SU-DHL-6 (cell line): ENCODE results near the gene TRIM2.

Experiments
- H2AFZ ChIP-seq: fragments of 200-600 bp; sonication (generic); 2 replicates; pipeline ENCODE4 v1.6.1; 2014; ENCODE audit warnings: low read depth, mild to moderate bottlenecking, moderate library complexity, mixed read lengths, antibody characterized with exemption, low read length; ENCODE audit not compliant: severe bottlenecking
- H3F3A ChIP-seq: fragments of 200-600 bp; shearing (Covaris generic); 2 replicates; pipeline ENCODE4 v1.6.0; 2016; ENCODE audit warnings: antibody characterized with exemption, mild to moderate bottlenecking; ENCODE audit not compliant: insufficient read depth
- H3K27ac ChIP-seq: fragments of 200-600 bp; sonication (generic); 2 replicates; pipeline ENCODE4 v1.5.1; 2016; ENCODE audit warnings: low read depth, mild to moderate bottlenecking, low read length, moderate library complexity, mixed read lengths
- H3K27me3 ChIP-seq: fragments of 200-600 bp; sonication (generic), shearing (Covaris generic); 2 replicates; pipeline ENCODE4 v1.6.0; 2014; ENCODE audit warnings: mild to moderate bottlenecking, low read length
- H3K36me3 ChIP-seq: fragments of 200-600 bp; sonication (generic); 2 replicates; pipeline ENCODE4 v1.6.1; 2014; ENCODE audit warnings: mild to moderate bottlenecking, low read length, mixed read lengths
- H3K4me2 ChIP-seq: fragments of 300-600, 200-600 bp; shearing (Covaris generic), sonication (generic); 2 replicates; pipeline ENCODE4 v1.6.0; 2014; ENCODE audit warnings: low read length, low read depth, mild to moderate bottlenecking; ENCODE audit not compliant: poor library complexity, severe bottlenecking
- H3K4me3 ChIP-seq: fragments of 200-600 bp; sonication (generic); 2 replicates; pipeline ENCODE4 v1.5.1; 2014; ENCODE audit warnings: antibody characterized with exemption, low read length, mild to moderate bottlenecking, mixed read lengths; ENCODE audit not compliant: insufficient read depth, poor library complexity, severe bottlenecking
- H3K79me2 ChIP-seq: fragments of 200-600 bp; sonication (generic); 2 replicates; pipeline ENCODE4 v1.6.1; 2014; ENCODE audit warnings: mild to moderate bottlenecking, low read length, moderate library complexity; ENCODE audit not compliant: insufficient read depth
- H3K9ac ChIP-seq: fragments of 200-600 bp; sonication (generic); 2 replicates; pipeline ENCODE4 v1.7.0; 2014; ENCODE audit warnings: mild to moderate bottlenecking, low read length
- H3K9me2 ChIP-seq: fragments of 200-600 bp; sonication (generic); replicated peaks from 2 replicates; pipeline ENCODE4 v1.6.1; 2014; ENCODE audit warnings: low read length; ENCODE audit not compliant: insufficient read depth
- H3K9me3 ChIP-seq: fragments of 200-600 bp; sonication (generic); 2 replicates; pipeline ENCODE4 v1.6.1; 2014; ENCODE audit warnings: low read length, mixed read lengths; ENCODE audit not compliant: insufficient read depth
- H4K20me1 ChIP-seq: fragments of 200-600 bp; sonication (generic); 2 replicates; pipeline ENCODE4 v1.6.1; 2014; ENCODE audit warnings: low read depth, mild to moderate bottlenecking, antibody characterized with exemption, low read length, moderate library complexity, mixed read lengths
- CTCF ChIP-seq: fragments of 200-600 bp; sonication (generic); IDR thresholded peaks from one replicate; pipeline ENCODE4 v1.5.1; 2017; ENCODE audit warnings: antibody characterized with exemption, mild to moderate bottlenecking, low read length, moderate library complexity; ENCODE audit not compliant: insufficient read depth, poor library complexity, severe bottlenecking
- EZH2phosphoT487 ChIP-seq: fragments of 200-600 bp; sonication (generic), shearing (Covaris generic); conservative IDR thresholded peaks from 2 replicates; pipeline ENCODE4 v1.6.1; 2018; ENCODE audit warnings: mild to moderate bottlenecking, antibody characterized with exemption, low read length, moderate library complexity, mixed read lengths

The TRIM2 gene

GRCh38 chr4:153371701-153372234, 167.5 kb downstream of the TRIM2 start:
- H3K9me2 ChIP-seq = no peaks in the 10 kb centered on the region
- no peaks in the 10 kb centered on the region for H4K20me1 ChIP-seq
- no peaks in the 10 kb centered on the region for H3K9me3 ChIP-seq
- H3K4me3 ChIP-seq = no peak overlapping the region
- peaks cover 6% of the 10 kb centered on the region; the same call in 1 of the 2 replicates for H3K79me2 ChIP-seq
- peaks cover 56% of the 10 kb centered on the region for H3K36me3 ChIP-seq
- TF ChIP-seq EZH2phosphoT487 = no peak
- no peak overlapping the region for H3K9ac ChIP-seq
- no peak overlapping the region for H3K4me2 ChIP-seq
- no peaks in the 10 kb centered on the region for H3K27me3 ChIP-seq
- H3F3A ChIP-seq = peaks cover 15% of the 10 kb centered on the region
- H2AFZ ChIP-seq = no peak overlapping the region
- no peak overlapping the region for H3K27ac ChIP-seq

GRCh38 chr4:153372967-153373562, 168.8 kb downstream of the TRIM2 start:
- H2AFZ ChIP-seq = no peak overlapping the region
- no peak overlapping the region for H3K4me2 ChIP-seq
- H3K4me3 ChIP-seq = no peak overlapping the region
- no peaks in the 10 kb centered on the region for H3K27me3 ChIP-seq
- no peak for TF ChIP-seq EZH2phosphoT487
- no peak for TF ChIP-seq CTCF
- H3K9me2 ChIP-seq = no peaks in the 10 kb centered on the region
- peaks cover 6% of the 10 kb centered on the region; the same call in 1 of the 2 replicates for H3K79me2 ChIP-seq
- H3F3A ChIP-seq = peaks cover 19% of the 10 kb centered on the region
- H3K27ac ChIP-seq = no peak overlapping the region
- H3K9me3 ChIP-seq = no peaks in the 10 kb centered on the region
- peaks cover 44% of the 10 kb centered on the region for H3K36me3 ChIP-seq
- no peak overlapping the region for H3K9ac ChIP-seq
- H4K20me1 ChIP-seq = no peaks in the 10 kb centered on the region

GRCh38 chr4:153374442-153374841, 170.2 kb downstream of the TRIM2 start:
- peaks cover 33% of the 10 kb centered on the region for H3K36me3 ChIP-seq
- H3K4me3 ChIP-seq = no peak overlapping the region
- H3K27me3 ChIP-seq = no peaks in the 10 kb centered on the region
- no peaks in the 10 kb centered on the region for H3K9me2 ChIP-seq
- H3K9me3 ChIP-seq = no peaks in the 10 kb centered on the region
- no peaks in the 10 kb centered on the region for H4K20me1 ChIP-seq
- H3K79me2 ChIP-seq = peaks cover 6% of the 10 kb centered on the region; the same call in 1 of the 2 replicates
- no peak for TF ChIP-seq EZH2phosphoT487
- TF ChIP-seq CTCF = no peak
- H3K4me2 ChIP-seq = no peak overlapping the region
- no peak overlapping the region for H3K9ac ChIP-seq
- H3K27ac ChIP-seq = no peak overlapping the region
- H2AFZ ChIP-seq = no peak overlapping the region
- H3F3A ChIP-seq = peaks cover 28% of the 10 kb centered on the region

GRCh38 chr4:153375303-153375702, 171.1 kb downstream of the TRIM2 start:
- no peaks in the 10 kb centered on the region for H3K27me3 ChIP-seq
- no peaks in the 10 kb centered on the region for H4K20me1 ChIP-seq
- no peak overlapping the region for H3K4me3 ChIP-seq
- no peak overlapping the region for H2AFZ ChIP-seq
- H3K79me2 ChIP-seq = peaks cover 6% of the 10 kb centered on the region; the same call in 1 of the 2 replicates
- TF ChIP-seq EZH2phosphoT487 (no peak), CTCF (no peak)
- H3K36me3 ChIP-seq = peaks cover 32% of the 10 kb centered on the region
- H3K9ac ChIP-seq = no peak overlapping the region
- H3K9me3 ChIP-seq = no peaks in the 10 kb centered on the region
- no peak overlapping the region for H3K27ac ChIP-seq
- no peaks in the 10 kb centered on the region for H3K9me2 ChIP-seq
- H3K4me2 ChIP-seq = no peak overlapping the region
- peaks cover 34% of the 10 kb centered on the region for H3F3A ChIP-seq
